ENCODE data around the gene MCM3AP. TPM values are rescaled to one million over a fixed set of nuclear protein-coding genes. Genes with fewer than 3 reads are reported as not detected.

MCM3AP gene
- total and polyA plus RNA-seq, 9 of the 15 experiments (the other 6 are each of a cell fraction or from before 2014, with no cell fraction given), result 6.5 to 179 (median 69.6) TPM

GRCh38 chr21:46285761-46286647 is 593 bp upstream of the MCM3AP start, which contains the start of gene YBEY (continued):
- TF ChIP-seq ZBTB40 (IDR thresholded peaks at IDR 0.05) (peak; percentile 99), ZBTB40 (CRISPR knock-in tag; IDR thresholded peaks at IDR 0.05) (no peak), E2F3 (CRISPR knock-in tag; IDR thresholded peaks at IDR 0.05) (peak; percentile 48; the same call in 1 of the 2 replicates), ZEB2 (IDR thresholded peaks at IDR 0.05) (peak; percentile 89), BMI1 (IDR thresholded peaks at IDR 0.05; ENCODE audit: low read length) (no peak), TEAD4 (IDR thresholded peaks at IDR 0.05; ENCODE audit: low read length) (peak; percentile 45), TEAD4 (CRISPR knock-in tag; IDR thresholded peaks at IDR 0.05; ENCODE audit: borderline replicate concordance) (peak; percentile 89; the same call in 1 of the 2 replicates), MBD2 (IDR thresholded peaks at IDR 0.05; ENCODE audit: borderline replicate concordance, low read depth) (peak; percentile 75; the same call in 1 of the 2 replicates), MXD1 (CRISPR knock-in tag; IDR thresholded peaks at IDR 0.05; ENCODE audit: borderline replicate concordance, poor library complexity, severe bottlenecking) (peak; percentile 49), PHF8 (IDR thresholded peaks at IDR 0.05; ENCODE audit: borderline replicate concordance, low read length) (peak; percentile 96)
- TF ChIP-seq, protein P1, sequence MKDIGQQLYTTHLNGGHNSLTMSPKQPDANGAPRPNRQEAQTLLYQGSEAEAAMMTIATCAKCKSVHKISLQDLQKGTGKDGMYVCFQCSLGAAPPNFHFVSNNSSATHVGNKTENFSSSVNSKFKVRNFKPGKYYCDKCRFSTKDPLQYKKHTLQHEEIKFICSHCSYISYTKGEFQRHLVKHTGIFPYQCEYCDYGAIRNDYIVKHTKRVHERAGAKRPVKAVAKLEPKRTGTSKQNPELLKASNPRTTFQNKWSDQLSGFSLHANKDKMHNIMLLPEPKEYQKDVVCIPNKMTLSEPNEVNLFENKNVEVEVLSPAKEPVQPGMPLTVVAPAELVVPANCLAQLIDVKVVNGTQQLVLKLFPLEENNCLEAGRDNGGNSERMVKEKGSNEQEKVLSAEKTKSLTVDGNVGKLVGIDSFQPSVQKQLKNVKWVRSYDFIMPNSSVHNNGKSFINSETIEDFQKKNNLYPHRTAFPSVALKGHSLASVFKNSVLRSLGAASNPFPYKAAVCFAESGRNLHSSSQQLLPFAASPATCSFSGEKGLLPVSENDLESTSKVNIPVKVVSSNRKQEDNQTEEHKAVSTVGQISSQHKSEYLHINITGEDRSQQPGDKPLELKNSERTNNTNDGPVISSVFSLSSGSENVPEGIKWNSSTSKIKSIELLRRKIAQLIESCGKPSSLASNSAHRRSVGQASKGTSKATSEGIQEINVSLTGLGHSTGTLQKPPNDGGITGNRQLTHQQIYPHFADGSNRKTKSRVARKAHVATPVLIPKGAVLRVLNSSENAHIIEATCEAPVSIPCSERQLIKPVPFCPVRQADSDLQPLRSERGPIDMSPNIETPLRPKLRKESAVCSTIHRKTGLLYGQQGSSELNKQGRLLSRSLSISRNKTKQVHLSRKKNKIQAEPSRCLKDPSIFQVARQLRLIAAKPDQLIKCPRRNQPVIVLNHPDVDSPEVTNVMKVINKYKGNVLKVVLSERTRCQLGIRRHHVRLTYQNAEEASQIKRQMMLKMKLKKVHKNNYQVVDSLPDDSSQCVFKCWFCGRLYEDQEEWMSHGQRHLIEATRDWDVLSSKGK (CRISPR knock-in tag; IDR thresholded peaks at IDR 0.05), result no peak
- TF ChIP-seq, protein P2, sequence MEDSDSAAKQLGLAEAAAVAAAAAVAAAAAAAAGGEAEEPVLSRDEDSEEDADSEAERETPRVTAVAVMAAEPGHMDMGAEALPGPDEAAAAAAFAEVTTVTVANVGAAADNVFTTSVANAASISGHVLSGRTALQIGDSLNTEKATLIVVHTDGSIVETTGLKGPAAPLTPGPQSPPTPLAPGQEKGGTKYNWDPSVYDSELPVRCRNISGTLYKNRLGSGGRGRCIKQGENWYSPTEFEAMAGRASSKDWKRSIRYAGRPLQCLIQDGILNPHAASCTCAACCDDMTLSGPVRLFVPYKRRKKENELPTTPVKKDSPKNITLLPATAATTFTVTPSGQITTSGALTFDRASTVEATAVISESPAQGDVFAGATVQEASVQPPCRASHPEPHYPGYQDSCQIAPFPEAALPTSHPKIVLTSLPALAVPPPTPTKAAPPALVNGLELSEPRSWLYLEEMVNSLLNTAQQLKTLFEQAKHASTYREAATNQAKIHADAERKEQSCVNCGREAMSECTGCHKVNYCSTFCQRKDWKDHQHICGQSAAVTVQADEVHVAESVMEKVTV (CRISPR knock-in tag; IDR thresholded peaks at IDR 0.05), result no peak

All from K562 (cell line).